Panc1 (cell line): ENCODE data around the gene MCMBP. TPM values are rescaled to one million over a fixed set of nuclear protein-coding genes. Genes with fewer than 3 reads are reported as not detected.
A peak's percentile ranks its signal among the peaks of the same experiment; 100 is the strongest.

Source experiments
- ATAC-seq: fragments of 200-7000 bp; cut with Tn5 transposase; 2 replicates; pipeline ENCODE4 v1.9.1; 2020; ENCODE audit warnings: mild to moderate bottlenecking, moderate library complexity
- BruUV-seq: library from RNA; stranded (reverse); fragments of 400-500 nt; replicated peaks from 2 replicates; lab custom pipeline; 2021; lab: Mats Ljungman, UMichigan
- CTCF ChIA-PET: fragments of 300-600 bp; sonication (Branson Sonifier 250); formaldehyde crosslinking; loops from one replicate; lab custom pipeline; 2022; ENCODE audit warnings: antibody characterized with exemption; lab: Charles Lee
- POLR2A ChIA-PET: fragments of 300-600 bp; sonication (Branson Sonifier 250); formaldehyde crosslinking; loops from one replicate; lab custom pipeline; 2022; ENCODE audit warnings: antibody characterized with exemption; lab: Charles Lee
- DNase-seq: peaks from one replicate; pipeline ENCODE4 v3.0.0-alpha.2; 2010; ENCODE audit warnings: low read depth, low spot score
- H3K27ac ChIP-seq: 2 replicates; pipeline ENCODE4 v1.5.1; 2011; ENCODE audit warnings: mild to moderate bottlenecking, low read length, inconsistent platforms
- H3K27me3 ChIP-seq: fragments of 200-500 bp; sonication (Bioruptor generic); 2 replicates; pipeline ENCODE4 v1.6.0; 2014; ENCODE audit warnings: low read length, inconsistent platforms; ENCODE audit not compliant: control insufficient read depth, insufficient read depth
- H3K36me3 ChIP-seq: fragments of 200-500 bp; sonication (Bioruptor generic); 2 replicates; pipeline ENCODE4 v1.5.1; 2014; ENCODE audit warnings: inconsistent platforms, mild to moderate bottlenecking, low read length, moderate library complexity; ENCODE audit not compliant: control insufficient read depth, insufficient read depth
- H3K4me1 ChIP-seq: 2 replicates; pipeline ENCODE4 v1.5.1; 2011; ENCODE audit warnings: inconsistent platforms, mild to moderate bottlenecking, low read length, moderate library complexity; ENCODE audit not compliant: control insufficient read depth, insufficient read depth
- H3K4me3 ChIP-seq, 2 experiments: 2 replicates each; pipeline ENCODE4 v1.5.1; 2011 to 2012; ENCODE audit warnings: low read depth in 2 of 2, low read length in 2 of 2, mild to moderate bottlenecking in 2 of 2, inconsistent platforms in 1 of 2, moderate library complexity in 1 of 2
- H3K9me3 ChIP-seq: fragments of 200-500 bp; sonication (Bioruptor generic); 2 replicates; pipeline ENCODE4 v1.5.1; 2014; ENCODE audit warnings: low read depth, mild to moderate bottlenecking, inconsistent platforms, low read length, moderate library complexity; ENCODE audit not compliant: control insufficient read depth, insufficient read depth
- POLR2AphosphoS5 ChIP-seq: IDR thresholded peaks from 2 replicates; pipeline ENCODE4 v1.6.1; 2012; ENCODE audit warnings: mild to moderate bottlenecking, low read depth, low read length, moderate library complexity
- SIN3A ChIP-seq: IDR thresholded peaks from 2 replicates; pipeline ENCODE4 v1.6.1; 2012; ENCODE audit warnings: low read depth, mild to moderate bottlenecking, low read length, moderate library complexity, borderline replicate concordance; ENCODE audit not compliant: insufficient read depth
- TCF7L2 ChIP-seq: IDR thresholded peaks from 2 replicates; pipeline ENCODE4 v1.6.1; 2011; ENCODE audit warnings: mild to moderate bottlenecking, low read depth, low read length, inconsistent platforms
- in situ Hi-C: cut with HindIII; loops from 2 replicates; pipeline ENCODE4 v1.10.0; 2016; ENCODE audit warnings: low sequenced_read_pairs, low pct_unique_long_range_greater_than_20kb
- intact Hi-C: fragments of 100-400 bp; cut with micrococcal nuclease; formaldehyde crosslinking; loops from one replicate; pipeline ENCODE4 v1.10.0; 2022; ENCODE audit not compliant: unreplicated experiment
- total RNA-seq: library from RNA; stranded (reverse); gene quantifications from one replicate; pipeline ENCODE4 v1.2.1, GENCODE V29; 2021; ENCODE audit not compliant: unreplicated experiment
- TF ChIP-seq, protein P1 (sequence below), 2 experiments: IDR thresholded peaks; 2 replicates each; pipeline ENCODE4 v1.6.1; 2011 to 2012; ENCODE audit warnings: low read depth in 2 of 2, control low read depth in 1 of 2, low read length in 1 of 2, mild to moderate bottlenecking in 1 of 2, moderate library complexity in 1 of 2; ENCODE audit not compliant: insufficient read depth in 1 of 2
- TF ChIP-seq, protein P2 (sequence below): fragments of 450-650 bp; IDR thresholded peaks from 2 replicates; pipeline ENCODE4 v1.5.1; 2017; ENCODE audit warnings: mild to moderate bottlenecking

Gene MCMBP
- total RNA-seq, 1 experiment from 2014 or later = 94.5 TPM

DNA sequence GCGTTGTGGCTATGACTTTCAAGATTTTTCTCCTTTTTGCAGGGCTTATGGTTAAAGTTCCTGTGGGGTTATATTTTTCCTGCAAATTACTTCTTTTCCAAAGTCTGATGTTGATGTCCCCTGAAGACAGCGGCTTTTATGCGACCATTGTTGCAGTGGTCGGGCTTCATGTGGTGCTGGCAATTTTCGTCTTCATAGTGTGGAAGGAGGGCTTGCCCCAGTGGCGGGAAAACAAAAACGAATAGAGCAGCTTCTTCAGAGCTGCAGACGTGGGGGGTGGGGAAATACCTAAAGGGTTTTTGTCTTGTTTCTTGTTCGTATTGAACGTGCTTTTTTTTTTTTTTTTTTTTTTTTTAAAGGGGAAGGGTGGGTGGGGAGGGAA lies 53.8 kb downstream of the MCMBP start:
- H3K27ac ChIP-seq = no peak overlapping the region
- in situ Hi-C loops (no loop called here), intact Hi-C loops (no loop called here)
- BruUV-seq = no TSS peak
- no peaks in the 10 kb centered on the region for H3K4me1 ChIP-seq
- DNase-seq = no peak
- no peaks in the 10 kb centered on the region for H3K27me3 ChIP-seq
- ChIA-PET POLR2A (no interaction called here), CTCF (interaction anchor here (1.2 kb wide), 1 partner anchor 68 kb away, joined by 3 read pairs; no protein-coding TSS in a partner anchor)
- H3K4me3 ChIP-seq = no peak overlapping the region
- H3K36me3 ChIP-seq = no peaks in the 10 kb centered on the region; the same call in 1 of the 2 replicates
- ATAC-seq = no peak
- TF ChIP-seq TCF7L2 (no peak), SIN3A (no peak), POLR2AphosphoS5 (no peak)
- TF ChIP-seq, protein P1, sequence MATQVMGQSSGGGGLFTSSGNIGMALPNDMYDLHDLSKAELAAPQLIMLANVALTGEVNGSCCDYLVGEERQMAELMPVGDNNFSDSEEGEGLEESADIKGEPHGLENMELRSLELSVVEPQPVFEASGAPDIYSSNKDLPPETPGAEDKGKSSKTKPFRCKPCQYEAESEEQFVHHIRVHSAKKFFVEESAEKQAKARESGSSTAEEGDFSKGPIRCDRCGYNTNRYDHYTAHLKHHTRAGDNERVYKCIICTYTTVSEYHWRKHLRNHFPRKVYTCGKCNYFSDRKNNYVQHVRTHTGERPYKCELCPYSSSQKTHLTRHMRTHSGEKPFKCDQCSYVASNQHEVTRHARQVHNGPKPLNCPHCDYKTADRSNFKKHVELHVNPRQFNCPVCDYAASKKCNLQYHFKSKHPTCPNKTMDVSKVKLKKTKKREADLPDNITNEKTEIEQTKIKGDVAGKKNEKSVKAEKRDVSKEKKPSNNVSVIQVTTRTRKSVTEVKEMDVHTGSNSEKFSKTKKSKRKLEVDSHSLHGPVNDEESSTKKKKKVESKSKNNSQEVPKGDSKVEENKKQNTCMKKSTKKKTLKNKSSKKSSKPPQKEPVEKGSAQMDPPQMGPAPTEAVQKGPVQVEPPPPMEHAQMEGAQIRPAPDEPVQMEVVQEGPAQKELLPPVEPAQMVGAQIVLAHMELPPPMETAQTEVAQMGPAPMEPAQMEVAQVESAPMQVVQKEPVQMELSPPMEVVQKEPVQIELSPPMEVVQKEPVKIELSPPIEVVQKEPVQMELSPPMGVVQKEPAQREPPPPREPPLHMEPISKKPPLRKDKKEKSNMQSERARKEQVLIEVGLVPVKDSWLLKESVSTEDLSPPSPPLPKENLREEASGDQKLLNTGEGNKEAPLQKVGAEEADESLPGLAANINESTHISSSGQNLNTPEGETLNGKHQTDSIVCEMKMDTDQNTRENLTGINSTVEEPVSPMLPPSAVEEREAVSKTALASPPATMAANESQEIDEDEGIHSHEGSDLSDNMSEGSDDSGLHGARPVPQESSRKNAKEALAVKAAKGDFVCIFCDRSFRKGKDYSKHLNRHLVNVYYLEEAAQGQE (IDR thresholded peaks at IDR 0.05; ENCODE audit: insufficient read depth in 1 of 2, low read depth in 2 of 2, low read length in 1 of 2) = no peak
- TF ChIP-seq, protein P2, sequence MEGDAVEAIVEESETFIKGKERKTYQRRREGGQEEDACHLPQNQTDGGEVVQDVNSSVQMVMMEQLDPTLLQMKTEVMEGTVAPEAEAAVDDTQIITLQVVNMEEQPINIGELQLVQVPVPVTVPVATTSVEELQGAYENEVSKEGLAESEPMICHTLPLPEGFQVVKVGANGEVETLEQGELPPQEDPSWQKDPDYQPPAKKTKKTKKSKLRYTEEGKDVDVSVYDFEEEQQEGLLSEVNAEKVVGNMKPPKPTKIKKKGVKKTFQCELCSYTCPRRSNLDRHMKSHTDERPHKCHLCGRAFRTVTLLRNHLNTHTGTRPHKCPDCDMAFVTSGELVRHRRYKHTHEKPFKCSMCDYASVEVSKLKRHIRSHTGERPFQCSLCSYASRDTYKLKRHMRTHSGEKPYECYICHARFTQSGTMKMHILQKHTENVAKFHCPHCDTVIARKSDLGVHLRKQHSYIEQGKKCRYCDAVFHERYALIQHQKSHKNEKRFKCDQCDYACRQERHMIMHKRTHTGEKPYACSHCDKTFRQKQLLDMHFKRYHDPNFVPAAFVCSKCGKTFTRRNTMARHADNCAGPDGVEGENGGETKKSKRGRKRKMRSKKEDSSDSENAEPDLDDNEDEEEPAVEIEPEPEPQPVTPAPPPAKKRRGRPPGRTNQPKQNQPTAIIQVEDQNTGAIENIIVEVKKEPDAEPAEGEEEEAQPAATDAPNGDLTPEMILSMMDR = no peak
- no peaks in the 10 kb centered on the region for H3K9me3 ChIP-seq

DNA sequence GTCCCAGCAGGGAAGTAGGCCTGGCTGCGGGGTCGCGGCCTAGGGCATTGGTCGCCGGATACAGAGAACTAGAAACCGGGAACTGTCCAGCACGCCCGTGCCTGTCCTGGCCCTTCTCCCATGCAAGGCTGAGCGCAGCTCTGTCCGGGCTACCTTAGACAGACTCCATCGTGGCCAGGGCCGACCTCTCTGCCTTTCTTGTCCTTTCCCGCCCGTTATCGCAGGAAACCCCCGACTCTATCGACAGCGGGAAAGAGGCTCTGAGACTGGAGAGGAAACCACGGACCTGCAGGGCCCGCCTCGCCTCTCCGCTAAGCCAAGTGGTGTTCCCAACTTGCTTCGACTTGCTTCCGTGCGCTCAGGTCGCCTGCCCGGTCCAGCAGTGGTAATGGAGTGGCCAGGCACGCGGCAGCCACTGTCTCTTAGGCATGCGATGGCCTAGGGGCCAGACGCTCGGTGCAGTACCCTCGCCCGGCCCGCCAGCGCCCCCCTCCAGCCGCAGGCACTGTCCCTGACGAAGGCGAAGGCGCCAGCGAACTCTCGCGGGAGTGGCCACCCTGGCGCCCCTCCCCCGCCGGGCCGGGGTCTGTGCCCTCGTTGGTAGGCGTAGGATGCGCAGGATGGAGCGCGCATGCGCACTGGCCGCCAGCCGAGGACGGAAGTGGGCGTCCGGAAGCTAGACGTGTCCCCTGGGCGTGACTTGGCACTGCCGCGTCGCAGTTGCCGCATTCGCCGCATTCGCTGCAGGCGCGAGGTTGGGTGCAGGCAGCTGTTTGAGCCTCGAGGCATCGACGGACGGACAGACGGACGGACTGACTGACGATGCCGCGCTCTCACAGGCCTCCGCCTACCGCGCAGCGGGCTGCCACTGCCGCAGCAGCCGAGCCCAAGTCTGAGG lies 54.4 kb downstream of the MCMBP start:
- H3K9me3 ChIP-seq = no peaks in the 10 kb centered on the region
- no peaks in the 10 kb centered on the region for H3K4me1 ChIP-seq
- TF ChIP-seq, protein P1 (IDR thresholded peaks at IDR 0.05; ENCODE audit: insufficient read depth in 1 of 2, low read depth in 2 of 2, low read length in 1 of 2) = peak in 1 of 2 experiments; percentile 73; a peak in 1 of 4 replicates
- no peak for TF ChIP-seq SIN3A
- TF ChIP-seq TCF7L2 = no peak
- no peak overlapping the region for H3K4me3 ChIP-seq
- no peak overlapping the region for H3K27ac ChIP-seq
- BruUV-seq = no TSS peak
- ChIA-PET POLR2A (no interaction called here), CTCF (interaction anchor here (1.2 kb wide), 1 partner anchor 67 kb away, joined by 3 read pairs; no protein-coding TSS in a partner anchor)
- H3K27me3 ChIP-seq = no peaks in the 10 kb centered on the region
- ATAC-seq (no peak), DNase-seq (no peak)
- intact Hi-C loops (no loop called here), in situ Hi-C loops (no loop called here)
- no peaks in the 10 kb centered on the region for H3K36me3 ChIP-seq
